HG03196 (cell line): ENCODE measurements around the gene TMED8.

ENCODE experiments used
- ATAC-seq: cut with Tn5 transposase; IDR thresholded peaks from one replicate; pipeline ENCODE4 v1.9.1; 2021; ENCODE audit not compliant: unreplicated experiment

Gene TMED8

DNA sequence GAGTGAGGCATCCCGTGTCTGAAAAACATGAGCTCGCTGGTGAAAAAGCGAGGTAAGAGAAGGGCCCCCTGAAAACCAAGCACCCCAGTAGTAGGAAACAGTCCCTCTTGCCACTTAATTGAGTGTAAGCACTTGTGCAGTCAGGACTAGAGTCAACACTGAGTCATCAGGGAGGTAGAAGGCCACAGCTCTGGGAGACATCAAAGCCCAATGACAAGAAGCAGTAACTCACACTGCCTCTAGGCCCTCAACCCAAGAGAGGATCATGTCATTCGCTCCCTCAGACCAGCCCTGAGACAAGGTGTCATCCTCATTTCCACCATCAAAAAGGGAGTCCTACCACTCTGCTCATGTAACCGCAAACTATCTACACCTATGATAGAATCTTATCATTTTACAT is 74.0 kb downstream of the TMED8 start:
- no peak for ATAC-seq

DNA sequence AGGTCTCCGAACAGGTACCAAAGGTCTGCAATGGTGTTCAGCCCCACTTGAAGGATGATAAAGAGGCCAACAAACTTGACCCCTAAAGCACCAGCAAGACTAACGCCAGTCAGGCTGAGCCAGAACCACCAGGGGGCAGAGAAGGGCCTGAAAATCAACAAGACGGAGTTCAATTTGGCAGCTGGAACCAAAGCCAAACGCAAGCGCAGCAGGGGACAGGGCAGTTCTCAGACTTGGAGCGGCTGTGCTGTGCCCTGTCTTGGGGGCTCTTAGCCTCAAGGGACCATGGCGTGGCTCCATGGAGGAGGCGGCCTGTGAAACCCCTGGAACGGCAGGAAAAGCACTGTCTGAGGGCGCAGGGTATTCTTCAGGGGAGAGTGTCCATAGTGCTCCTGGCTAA is 75.8 kb downstream of the TMED8 start:
- ATAC-seq: no peak

- ATAC-seq: no peak
Measured at GRCh38 chr14:77299771-77300170, 77.1 kb downstream of the TMED8 start.

DNA sequence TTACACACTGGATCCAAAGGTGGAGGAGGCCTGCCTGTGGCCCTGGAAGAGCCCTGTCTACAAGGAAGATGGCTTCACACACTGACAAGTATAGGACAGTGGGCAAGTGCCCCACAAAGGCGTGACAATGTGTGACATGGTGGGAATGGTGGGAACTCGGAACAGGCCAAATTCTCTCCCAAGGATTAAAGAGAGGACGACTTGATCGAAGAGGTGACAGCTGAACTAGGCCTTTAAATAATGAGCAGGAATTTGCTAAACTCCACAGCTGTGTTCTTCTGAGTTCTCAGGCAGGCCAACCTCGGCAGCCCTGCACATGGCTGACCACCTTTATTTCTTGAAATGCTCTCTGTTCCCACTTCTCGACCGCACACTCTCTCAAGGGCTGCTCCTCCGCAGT is 80.0 kb downstream of the TMED8 start:
- no peak for ATAC-seq

GRCh38 chr14:77296155-77296554 is 80.7 kb downstream of the TMED8 start:
- no peak for ATAC-seq

- no peak for ATAC-seq
Measured at GRCh38 chr14:77290705-77291104, 86.2 kb downstream of the TMED8 start.

DNA sequence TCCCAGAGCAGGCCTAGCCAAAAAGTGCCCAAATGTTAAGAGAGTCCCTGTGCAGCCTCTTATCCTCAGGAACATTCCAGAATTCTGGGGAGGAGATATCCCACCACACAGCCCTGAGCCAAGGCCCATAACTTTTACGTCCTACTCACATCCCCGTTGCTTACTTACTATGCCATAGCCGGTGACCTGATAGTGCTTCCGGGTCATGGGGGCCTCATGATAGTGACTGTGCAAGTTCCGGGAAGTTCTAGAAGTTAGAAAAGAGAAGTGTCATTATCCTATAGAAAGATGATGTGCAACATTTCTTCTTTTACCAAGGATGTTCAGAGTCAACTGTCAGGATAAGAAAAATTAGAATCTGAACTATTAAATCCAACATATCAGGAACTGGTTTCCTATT is 90.3 kb downstream of the TMED8 start:
- ATAC-seq: no peak
